Liver (tissue), 3 donors: ENCODE results near the gene MEOX2.

Experiments
- EGR1 ChIP-seq, 2 donors: IDR thresholded peaks; 2 replicates each; pipeline ENCODE4 v1.6.1; 2016 to 2018; ENCODE audit warnings: antibody characterized with exemption in 2 of 2, low read depth in 2 of 2
- JUND ChIP-seq, 2 donors: IDR thresholded peaks; 2 replicates each; pipeline ENCODE4 v1.6.1; 2016; ENCODE audit warnings: antibody characterized with exemption in 2 of 2
- REST ChIP-seq: IDR thresholded peaks from 2 replicates; pipeline ENCODE4 v1.6.1; 2016; ENCODE audit warnings: antibody characterized with exemption, mild to moderate bottlenecking
- RXRA ChIP-seq, 2 donors: IDR thresholded peaks; 2 replicates each; pipeline ENCODE4 v1.6.1; 2017 to 2018; ENCODE audit warnings: antibody characterized with exemption in 2 of 2, mild to moderate bottlenecking in 1 of 2
- TAF1 ChIP-seq: conservative IDR thresholded peaks from 2 replicates; pipeline ENCODE4 v1.6.1; 2016; ENCODE audit warnings: antibody characterized with exemption, mild to moderate bottlenecking
- TF ChIP-seq, protein P1 (sequence below): IDR thresholded peaks from 2 replicates; pipeline ENCODE4 v1.6.1; 2016; ENCODE audit warnings: antibody characterized with exemption
- TF ChIP-seq, protein P2 (sequence below): fragments of 150-350 bp; IDR thresholded peaks from 2 replicates; pipeline ENCODE4 v1.5.1; 2017; ENCODE audit warnings: improper control_type of control experiment, low read depth, low read length; ENCODE audit not compliant: missing input control
- TF ChIP-seq, protein P3 (sequence below): IDR thresholded peaks from 2 replicates; pipeline ENCODE4 v1.6.1; 2016; ENCODE audit warnings: antibody characterized with exemption
- TF ChIP-seq, protein P4 (sequence below): IDR thresholded peaks from 2 replicates; pipeline ENCODE4 v1.6.1; 2016; ENCODE audit warnings: antibody characterized with exemption
- donor health status: healthy.
- donor health status: healthy.

GRCh38 chr7:15621468-15621867 is 65.0 kb downstream of the MEOX2 start:
- no peak for TF ChIP-seq JUND (IDR thresholded peaks at IDR 0.05)
- TF ChIP-seq, protein P1, sequence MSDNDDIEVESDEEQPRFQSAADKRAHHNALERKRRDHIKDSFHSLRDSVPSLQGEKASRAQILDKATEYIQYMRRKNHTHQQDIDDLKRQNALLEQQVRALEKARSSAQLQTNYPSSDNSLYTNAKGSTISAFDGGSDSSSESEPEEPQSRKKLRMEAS: no peak
- TF ChIP-seq, protein P2, sequence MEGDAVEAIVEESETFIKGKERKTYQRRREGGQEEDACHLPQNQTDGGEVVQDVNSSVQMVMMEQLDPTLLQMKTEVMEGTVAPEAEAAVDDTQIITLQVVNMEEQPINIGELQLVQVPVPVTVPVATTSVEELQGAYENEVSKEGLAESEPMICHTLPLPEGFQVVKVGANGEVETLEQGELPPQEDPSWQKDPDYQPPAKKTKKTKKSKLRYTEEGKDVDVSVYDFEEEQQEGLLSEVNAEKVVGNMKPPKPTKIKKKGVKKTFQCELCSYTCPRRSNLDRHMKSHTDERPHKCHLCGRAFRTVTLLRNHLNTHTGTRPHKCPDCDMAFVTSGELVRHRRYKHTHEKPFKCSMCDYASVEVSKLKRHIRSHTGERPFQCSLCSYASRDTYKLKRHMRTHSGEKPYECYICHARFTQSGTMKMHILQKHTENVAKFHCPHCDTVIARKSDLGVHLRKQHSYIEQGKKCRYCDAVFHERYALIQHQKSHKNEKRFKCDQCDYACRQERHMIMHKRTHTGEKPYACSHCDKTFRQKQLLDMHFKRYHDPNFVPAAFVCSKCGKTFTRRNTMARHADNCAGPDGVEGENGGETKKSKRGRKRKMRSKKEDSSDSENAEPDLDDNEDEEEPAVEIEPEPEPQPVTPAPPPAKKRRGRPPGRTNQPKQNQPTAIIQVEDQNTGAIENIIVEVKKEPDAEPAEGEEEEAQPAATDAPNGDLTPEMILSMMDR: no peak
- TF ChIP-seq REST: no peak
- TF ChIP-seq EGR1 (IDR thresholded peaks at IDR 0.05; ENCODE audit: low read depth in 2 of 2): no peak
- TF ChIP-seq, protein P3, sequence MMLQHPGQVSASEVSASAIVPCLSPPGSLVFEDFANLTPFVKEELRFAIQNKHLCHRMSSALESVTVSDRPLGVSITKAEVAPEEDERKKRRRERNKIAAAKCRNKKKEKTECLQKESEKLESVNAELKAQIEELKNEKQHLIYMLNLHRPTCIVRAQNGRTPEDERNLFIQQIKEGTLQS: no peak
- no peak for TF ChIP-seq TAF1
- TF ChIP-seq RXRA (IDR thresholded peaks at IDR 0.05): no peak
- TF ChIP-seq, protein P4, sequence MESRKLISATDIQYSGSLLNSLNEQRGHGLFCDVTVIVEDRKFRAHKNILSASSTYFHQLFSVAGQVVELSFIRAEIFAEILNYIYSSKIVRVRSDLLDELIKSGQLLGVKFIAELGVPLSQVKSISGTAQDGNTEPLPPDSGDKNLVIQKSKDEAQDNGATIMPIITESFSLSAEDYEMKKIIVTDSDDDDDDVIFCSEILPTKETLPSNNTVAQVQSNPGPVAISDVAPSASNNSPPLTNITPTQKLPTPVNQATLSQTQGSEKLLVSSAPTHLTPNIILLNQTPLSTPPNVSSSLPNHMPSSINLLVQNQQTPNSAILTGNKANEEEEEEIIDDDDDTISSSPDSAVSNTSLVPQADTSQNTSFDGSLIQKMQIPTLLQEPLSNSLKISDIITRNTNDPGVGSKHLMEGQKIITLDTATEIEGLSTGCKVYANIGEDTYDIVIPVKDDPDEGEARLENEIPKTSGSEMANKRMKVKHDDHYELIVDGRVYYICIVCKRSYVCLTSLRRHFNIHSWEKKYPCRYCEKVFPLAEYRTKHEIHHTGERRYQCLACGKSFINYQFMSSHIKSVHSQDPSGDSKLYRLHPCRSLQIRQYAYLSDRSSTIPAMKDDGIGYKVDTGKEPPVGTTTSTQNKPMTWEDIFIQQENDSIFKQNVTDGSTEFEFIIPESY: no peak
